Astrocyte (in vitro differentiated cells and primary cell): ENCODE measurements around the gene CNTNAP5. TPM values are rescaled to one million over a fixed set of nuclear protein-coding genes. Genes with fewer than 3 reads are reported as not detected.

ENCODE experiments used
- DNase-seq: peaks from one replicate; pipeline ENCODE4 v3.0.0-alpha.2; 2010; ENCODE audit warnings: low read depth
- FAIRE-seq: peaks from 2 replicates; lab custom pipeline; 2011; peaks lifted over from hg19 to GRCh38; lab: Jason Lieb, UNC
- H2AFZ ChIP-seq: 2 replicates; pipeline ENCODE4 v1.6.0; 2012; ENCODE audit warnings: low read depth, low read length, inconsistent platforms
- H3K27ac ChIP-seq: 2 replicates; pipeline ENCODE4 v1.5.1; 2011; ENCODE audit warnings: low read depth, low read length, inconsistent platforms
- H3K27me3 ChIP-seq: 2 replicates; pipeline ENCODE4 v1.6.0; 2011; ENCODE audit warnings: low read length, inconsistent platforms; ENCODE audit not compliant: insufficient read depth
- H3K36me3 ChIP-seq: 2 replicates; pipeline ENCODE4 v1.5.1; 2011; ENCODE audit warnings: low read length, inconsistent platforms; ENCODE audit not compliant: insufficient read depth
- H3K4me1 ChIP-seq: 2 replicates; pipeline ENCODE4 v1.5.1; 2011; ENCODE audit warnings: low read length, inconsistent platforms; ENCODE audit not compliant: insufficient read depth
- H3K4me2 ChIP-seq: 2 replicates; pipeline ENCODE4 v1.6.0; 2012; ENCODE audit warnings: low read length, inconsistent platforms
- H3K4me3 ChIP-seq: 2 replicates; pipeline ENCODE4 v1.5.1; 2011; ENCODE audit warnings: low read depth, mild to moderate bottlenecking, low read length, inconsistent platforms; ENCODE audit not compliant: insufficient read depth
- H3K79me2 ChIP-seq: 2 replicates; pipeline ENCODE4 v1.6.0; 2012; ENCODE audit warnings: mild to moderate bottlenecking, low read length, inconsistent platforms; ENCODE audit not compliant: insufficient read depth
- H3K9ac ChIP-seq: 2 replicates; pipeline ENCODE4 v1.6.0; 2012; ENCODE audit warnings: mild to moderate bottlenecking, low read length, inconsistent platforms
- H3K9me3 ChIP-seq: 2 replicates; pipeline ENCODE4 v1.5.1; 2012; ENCODE audit warnings: low read depth, mild to moderate bottlenecking, low read length, inconsistent platforms; ENCODE audit not compliant: insufficient read depth
- H4K20me1 ChIP-seq: 2 replicates; pipeline ENCODE4 v1.6.0; 2012; ENCODE audit warnings: low read length, inconsistent platforms; ENCODE audit not compliant: insufficient read depth
- H3K27ac Mint-ChIP-seq: one replicate; pipeline ENCODE4 v1.8.0; 2021; ENCODE audit warnings: mild to moderate bottlenecking, mixed read lengths; ENCODE audit not compliant: unreplicated experiment
- H3K27me3 Mint-ChIP-seq: one replicate; pipeline ENCODE4 v1.8.0; 2021; ENCODE audit warnings: low read depth, mixed read lengths; ENCODE audit not compliant: unreplicated experiment
- H3K36me3 Mint-ChIP-seq: one replicate; pipeline ENCODE4 v1.8.0; 2021; ENCODE audit warnings: low read depth, mixed read lengths; ENCODE audit not compliant: unreplicated experiment
- H3K4me1 Mint-ChIP-seq: one replicate; pipeline ENCODE4 v1.8.0; 2021; ENCODE audit warnings: low read depth, mixed read lengths; ENCODE audit not compliant: unreplicated experiment
- H3K4me3 Mint-ChIP-seq: one replicate; pipeline ENCODE4 v1.8.0; 2021; ENCODE audit warnings: mild to moderate bottlenecking, moderate library complexity, mixed read lengths; ENCODE audit not compliant: unreplicated experiment
- H3K9me3 Mint-ChIP-seq: one replicate; pipeline ENCODE4 v1.8.0; 2021; ENCODE audit warnings: mild to moderate bottlenecking, mixed read lengths; ENCODE audit not compliant: unreplicated experiment
- EZH2 ChIP-seq: IDR thresholded peaks from 2 replicates; pipeline ENCODE4 v1.6.1; 2012; ENCODE audit warnings: mild to moderate bottlenecking, low read length, inconsistent platforms; ENCODE audit not compliant: insufficient read depth
- total RNA-seq: library from RNA; stranded (reverse); gene quantifications from 2 replicates; pipeline ENCODE4 v1.2.1, GENCODE V29; 2021
- TF ChIP-seq, protein P1 (sequence below): IDR thresholded peaks from 2 replicates; pipeline ENCODE4 v1.5.1; 2011; ENCODE audit warnings: low read depth, mild to moderate bottlenecking, inconsistent platforms, low read length, moderate library complexity; ENCODE audit not compliant: insufficient read depth

CNTNAP5 gene
- total RNA-seq, 1 donor from 2014 or later: 0.30 TPM

DNA sequence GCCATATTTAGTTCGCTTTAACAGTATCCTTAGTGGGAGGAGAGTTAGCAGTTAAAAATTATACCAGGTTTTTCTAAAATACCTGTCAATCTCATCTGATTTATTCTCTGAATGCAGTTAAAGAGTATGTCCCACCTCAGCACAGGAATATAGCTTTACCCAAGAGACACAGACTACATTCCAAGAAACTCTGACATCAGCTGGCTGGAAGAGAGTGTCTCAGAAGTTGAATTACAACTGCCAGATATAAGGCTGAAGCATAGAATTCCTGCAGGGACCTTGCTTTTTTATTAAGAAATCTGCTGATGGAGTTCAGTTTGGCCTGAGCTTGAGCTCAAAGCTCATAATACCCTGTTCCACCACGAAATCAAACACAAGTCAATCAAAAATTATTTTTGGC, 25.4 kb upstream of the CNTNAP5 start:
- no peak overlapping the region for H3K9ac ChIP-seq
- no peaks in the 10 kb centered on the region for H3K27me3 ChIP-seq
- H3K4me1 ChIP-seq: no peaks in the 10 kb centered on the region
- no peak overlapping the region for H3K27ac ChIP-seq
- no peak for TF ChIP-seq EZH2
- TF ChIP-seq, protein P1, sequence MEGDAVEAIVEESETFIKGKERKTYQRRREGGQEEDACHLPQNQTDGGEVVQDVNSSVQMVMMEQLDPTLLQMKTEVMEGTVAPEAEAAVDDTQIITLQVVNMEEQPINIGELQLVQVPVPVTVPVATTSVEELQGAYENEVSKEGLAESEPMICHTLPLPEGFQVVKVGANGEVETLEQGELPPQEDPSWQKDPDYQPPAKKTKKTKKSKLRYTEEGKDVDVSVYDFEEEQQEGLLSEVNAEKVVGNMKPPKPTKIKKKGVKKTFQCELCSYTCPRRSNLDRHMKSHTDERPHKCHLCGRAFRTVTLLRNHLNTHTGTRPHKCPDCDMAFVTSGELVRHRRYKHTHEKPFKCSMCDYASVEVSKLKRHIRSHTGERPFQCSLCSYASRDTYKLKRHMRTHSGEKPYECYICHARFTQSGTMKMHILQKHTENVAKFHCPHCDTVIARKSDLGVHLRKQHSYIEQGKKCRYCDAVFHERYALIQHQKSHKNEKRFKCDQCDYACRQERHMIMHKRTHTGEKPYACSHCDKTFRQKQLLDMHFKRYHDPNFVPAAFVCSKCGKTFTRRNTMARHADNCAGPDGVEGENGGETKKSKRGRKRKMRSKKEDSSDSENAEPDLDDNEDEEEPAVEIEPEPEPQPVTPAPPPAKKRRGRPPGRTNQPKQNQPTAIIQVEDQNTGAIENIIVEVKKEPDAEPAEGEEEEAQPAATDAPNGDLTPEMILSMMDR: no peak
- H3K36me3 ChIP-seq: no peaks in the 10 kb centered on the region
- no peaks in the 10 kb centered on the region for H3K9me3 ChIP-seq
- FAIRE-seq: no peak
- H4K20me1 ChIP-seq: no peaks in the 10 kb centered on the region
- Mint-ChIP-seq H3K4me1 (no peaks in the 10 kb centered on the region), H3K27ac (no peak overlapping the region), H3K27me3 (no peaks in the 10 kb centered on the region), H3K36me3 (no peaks in the 10 kb centered on the region), H3K4me3 (no peak overlapping the region), H3K9me3 (no peaks in the 10 kb centered on the region)
- H3K4me3 ChIP-seq: no peak overlapping the region
- no peak overlapping the region for H3K4me2 ChIP-seq
- H2AFZ ChIP-seq: no peak overlapping the region
- no peak for DNase-seq
- H3K79me2 ChIP-seq: no peaks in the 10 kb centered on the region

DNA sequence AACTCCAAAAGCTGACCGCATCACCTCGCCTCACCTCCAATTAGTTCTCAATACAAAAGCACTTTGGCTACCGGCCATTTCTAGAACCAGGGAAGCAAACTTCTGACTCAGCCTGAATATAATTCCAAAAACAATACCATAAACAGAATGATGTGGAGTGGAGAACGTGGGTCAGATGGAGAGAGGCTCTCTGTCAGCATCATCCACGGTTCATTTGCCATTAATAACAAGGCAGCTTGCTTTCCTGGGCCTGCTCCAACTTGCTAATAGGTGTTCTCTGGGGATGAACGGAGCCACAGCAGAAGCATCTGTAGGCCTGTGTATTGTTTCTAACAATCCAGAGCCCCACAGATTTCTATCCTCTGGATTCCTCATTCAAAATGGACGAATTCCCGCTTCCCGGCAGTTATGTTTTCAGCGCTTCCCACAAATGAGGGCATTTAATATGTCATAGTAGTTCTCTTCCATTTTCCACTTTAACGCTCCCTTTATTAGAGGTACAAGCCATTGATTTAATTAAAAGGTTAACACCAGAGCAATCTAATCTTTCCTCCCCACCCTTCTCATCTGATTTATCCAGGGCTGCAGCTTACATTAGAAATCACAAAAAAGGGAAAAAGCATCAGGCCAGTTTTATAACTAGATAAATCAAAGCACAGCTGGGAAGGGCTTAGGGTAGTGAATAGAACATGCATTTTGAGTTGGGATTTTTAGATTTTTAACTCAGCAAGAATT, 23.2 kb upstream of the CNTNAP5 start:
- TF ChIP-seq EZH2: no peak
- TF ChIP-seq, protein P1: no peak
- Mint-ChIP-seq H3K27ac (no peak overlapping the region), H3K4me3 (no peak overlapping the region), H3K4me1 (no peaks in the 10 kb centered on the region), H3K36me3 (no peaks in the 10 kb centered on the region), H3K9me3 (no peaks in the 10 kb centered on the region), H3K27me3 (no peaks in the 10 kb centered on the region)
- Histone ChIP-seq H3K79me2 (no peaks in the 10 kb centered on the region), H3K9me3 (no peaks in the 10 kb centered on the region), H3K4me1 (no peaks in the 10 kb centered on the region), H3K9ac (no peak overlapping the region), H3K27ac (no peak overlapping the region), H3K4me2 (no peak overlapping the region), H3K4me3 (no peak overlapping the region), H3K36me3 (no peaks in the 10 kb centered on the region), H2AFZ (no peak overlapping the region), H3K27me3 (no peaks in the 10 kb centered on the region), H4K20me1 (no peaks in the 10 kb centered on the region)
- no peak for DNase-seq
- no peak for FAIRE-seq

DNA sequence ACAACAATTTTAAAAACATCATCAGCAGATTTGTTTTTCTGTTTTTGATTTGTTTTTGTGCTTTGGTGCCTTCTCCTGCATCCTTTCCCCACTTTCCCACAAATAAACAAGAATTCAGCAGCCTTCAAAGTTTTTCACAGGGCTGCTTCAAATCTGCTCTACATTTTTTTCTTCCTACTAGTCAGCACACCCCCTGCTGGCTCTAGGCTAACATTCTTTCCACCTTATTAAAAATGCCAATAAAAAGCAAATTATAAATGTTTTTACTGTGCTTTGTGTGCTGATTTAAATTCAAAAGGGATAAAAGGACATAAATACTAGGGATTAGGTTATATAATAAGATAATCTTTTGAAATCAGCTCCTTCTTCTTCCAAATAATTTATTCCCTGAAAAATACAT, 6.2 kb upstream of the CNTNAP5 start:
- Histone ChIP-seq H3K9me3 (no peaks in the 10 kb centered on the region), H3K9ac (no peak overlapping the region), H3K4me3 (no peak overlapping the region), H3K36me3 (no peaks in the 10 kb centered on the region), H2AFZ (no peak overlapping the region), H3K27me3 (no peaks in the 10 kb centered on the region), H3K27ac (no peak overlapping the region), H3K79me2 (no peaks in the 10 kb centered on the region), H3K4me2 (no peak overlapping the region), H3K4me1 (no peaks in the 10 kb centered on the region), H4K20me1 (no peaks in the 10 kb centered on the region)
- Mint-ChIP-seq H3K9me3 (no peaks in the 10 kb centered on the region), H3K4me3 (no peak overlapping the region), H3K4me1 (no peaks in the 10 kb centered on the region), H3K36me3 (no peaks in the 10 kb centered on the region), H3K27ac (no peak overlapping the region), H3K27me3 (peaks cover 12% of the 10 kb centered on the region)
- no peak for TF ChIP-seq EZH2
- TF ChIP-seq, protein P1: no peak
- FAIRE-seq (no peak), DNase-seq (no peak)
